Amygdala (tissue), 56 donors: ENCODE results near the gene MYOM1.
"Not testable (repeated sequence)": the region's sequence is repeated elsewhere in the genome, so short reads cannot be mapped to it uniquely, and the experiment has no call there.

Experiments used
- DNase-seq, 56 donors: peaks; one replicate each; lab custom pipeline; 2025; lab: John Stamatoyannopoulos, UW

MYOM1 gene

DNA sequence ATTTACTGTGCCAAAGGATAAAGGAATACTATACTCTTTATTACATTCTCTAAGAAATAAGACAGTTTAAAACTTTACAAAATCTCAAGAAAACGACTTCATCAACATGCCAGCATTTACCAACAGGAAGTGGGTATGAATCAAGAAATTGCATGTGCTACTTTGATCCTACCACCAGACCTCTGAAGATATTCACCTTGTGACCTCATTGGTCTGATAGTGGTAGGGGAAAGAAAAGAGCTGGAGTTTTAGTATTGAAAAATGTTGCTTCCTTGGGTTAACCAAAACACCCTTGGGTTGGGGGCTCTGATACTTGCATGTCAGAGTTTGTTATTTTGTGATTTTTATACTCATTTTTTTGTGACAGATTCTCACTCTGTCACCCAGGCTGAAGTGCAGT is 122.7 kb downstream of the MYOM1 start:
- DNase-seq, result no peak

DNA sequence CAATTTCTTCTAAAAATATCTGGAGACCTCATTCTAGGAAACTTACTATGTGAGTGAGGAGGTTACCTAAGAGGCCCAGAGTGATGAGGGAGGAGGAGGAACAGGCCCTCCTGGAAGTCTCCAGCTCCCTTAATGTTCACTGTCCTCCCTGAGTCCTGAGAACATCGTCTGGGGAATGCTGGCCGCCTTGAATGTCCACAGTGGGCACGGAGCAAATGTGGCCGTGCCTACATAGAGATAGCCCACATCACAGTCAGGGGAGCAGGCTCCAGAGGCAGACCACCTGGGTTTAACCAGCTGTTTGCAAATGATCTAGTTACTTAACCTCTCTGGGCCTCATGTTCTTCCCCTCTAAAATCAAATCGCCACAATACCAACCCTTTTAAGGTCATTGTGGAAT is 123.8 kb downstream of the MYOM1 start:
- no peak for DNase-seq

DNA sequence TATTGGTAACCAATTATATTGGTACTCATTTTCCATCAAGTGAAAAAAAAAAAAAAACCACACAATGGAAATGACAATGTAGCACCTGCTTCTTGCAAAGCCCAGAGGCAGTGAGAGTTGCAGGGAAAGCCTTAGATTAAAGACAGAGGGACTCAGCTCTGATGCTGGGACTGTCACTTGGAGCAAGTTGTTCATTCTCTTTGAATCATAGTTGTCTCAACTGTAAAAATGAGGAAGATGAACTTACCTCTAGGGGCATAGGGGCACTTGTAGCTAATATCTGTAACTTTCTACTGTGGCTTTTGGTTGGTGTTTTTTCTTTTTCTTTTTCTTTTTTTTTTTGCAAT is 125.5 kb downstream of the MYOM1 start:
- DNase-seq, result no peak

DNA sequence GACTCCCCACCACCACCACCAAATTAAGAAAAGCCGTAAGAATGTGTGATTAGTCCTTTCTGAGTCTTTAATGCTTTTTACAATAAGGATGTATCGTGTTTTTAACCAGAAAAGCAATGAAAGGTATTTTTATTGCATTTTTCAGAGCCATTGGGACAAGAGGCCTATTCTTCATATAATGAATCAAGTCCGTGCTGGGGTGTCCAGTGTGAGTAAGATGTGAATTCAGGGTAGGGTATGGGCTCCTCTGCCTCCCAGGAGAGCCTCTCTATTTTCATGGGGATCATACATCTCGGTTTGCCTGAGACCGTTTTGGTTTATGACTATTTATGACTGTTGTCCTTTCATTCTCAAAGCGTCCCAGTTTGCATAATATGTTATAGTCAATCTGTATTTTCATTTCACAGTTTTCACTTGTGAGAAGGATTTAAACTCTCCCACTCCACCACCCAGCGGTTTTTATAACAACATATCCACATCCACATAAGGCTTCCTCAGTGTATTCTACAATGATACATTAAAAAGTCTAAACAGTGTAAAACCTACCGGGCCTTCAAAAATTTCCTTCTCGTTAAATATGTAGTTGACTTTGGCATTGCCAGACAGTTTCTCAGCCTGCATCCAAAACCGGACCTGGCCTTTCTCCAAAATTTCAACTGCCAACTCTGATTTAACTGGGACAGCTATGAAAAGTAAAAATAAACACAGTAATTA is 126.0 kb downstream of the MYOM1 start:
- peak in 5 of 56 donors; percentile 5 to 27 (median 7) for DNase-seq

DNA sequence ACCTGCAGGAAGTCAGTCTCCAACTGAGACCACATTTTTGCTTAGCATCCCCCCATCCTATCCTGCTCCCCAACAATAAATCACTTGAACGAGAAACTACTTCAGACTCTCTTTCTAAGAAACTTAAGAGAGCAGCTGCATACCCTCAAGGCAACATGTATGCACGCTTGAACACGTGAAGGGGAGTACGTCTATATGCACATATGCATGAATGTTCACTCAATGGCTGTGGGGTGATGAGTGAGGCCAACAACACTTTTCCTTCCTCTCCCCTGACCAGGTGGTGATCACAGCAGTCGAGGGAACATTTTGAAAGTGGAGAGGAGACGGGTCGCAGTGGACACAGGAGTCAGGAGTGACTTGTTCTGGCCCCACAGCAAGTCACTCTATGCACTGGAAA is 127.0 kb downstream of the MYOM1 start:
- DNase-seq, result no peak

DNA sequence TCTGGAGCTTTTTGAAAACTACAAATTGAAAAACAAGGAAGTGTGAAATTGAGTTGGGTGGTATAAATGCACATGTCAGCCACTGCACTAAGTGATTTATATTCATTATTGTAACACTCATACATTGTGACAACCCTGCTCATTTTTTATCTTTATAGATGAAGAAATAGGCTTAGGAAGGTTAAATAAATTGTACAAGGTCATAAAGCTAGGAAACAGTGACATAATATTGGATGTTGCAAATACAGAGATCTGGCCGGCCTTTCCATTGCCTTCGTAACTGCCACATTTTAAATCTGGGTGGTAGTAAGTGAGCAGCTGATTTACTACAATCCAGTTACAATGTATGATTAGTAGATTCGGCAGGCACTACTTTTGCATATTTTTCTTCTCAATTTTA is 130.2 kb downstream of the MYOM1 start:
- no peak for DNase-seq

DNA sequence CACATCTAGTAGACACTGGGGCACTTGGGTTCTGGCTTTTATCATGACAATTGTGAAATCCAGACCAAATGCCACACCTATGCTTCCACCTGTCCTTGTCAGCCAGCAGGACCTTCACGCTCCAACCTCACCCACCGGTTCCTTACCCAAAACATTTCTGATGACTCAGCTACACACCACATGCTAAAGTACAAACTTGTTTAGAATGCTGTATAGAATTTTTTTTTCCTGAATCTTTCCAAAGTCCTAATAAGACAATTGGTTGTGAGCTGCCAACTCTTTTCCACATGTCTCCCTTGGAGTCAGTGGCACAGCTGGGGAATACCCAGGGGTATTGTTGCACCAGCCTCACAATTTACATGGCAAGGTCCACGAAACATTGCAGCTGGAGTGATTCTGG is 131.3 kb downstream of the MYOM1 start:
- peak in 1 of 56 donors; percentile 1 for DNase-seq

DNA sequence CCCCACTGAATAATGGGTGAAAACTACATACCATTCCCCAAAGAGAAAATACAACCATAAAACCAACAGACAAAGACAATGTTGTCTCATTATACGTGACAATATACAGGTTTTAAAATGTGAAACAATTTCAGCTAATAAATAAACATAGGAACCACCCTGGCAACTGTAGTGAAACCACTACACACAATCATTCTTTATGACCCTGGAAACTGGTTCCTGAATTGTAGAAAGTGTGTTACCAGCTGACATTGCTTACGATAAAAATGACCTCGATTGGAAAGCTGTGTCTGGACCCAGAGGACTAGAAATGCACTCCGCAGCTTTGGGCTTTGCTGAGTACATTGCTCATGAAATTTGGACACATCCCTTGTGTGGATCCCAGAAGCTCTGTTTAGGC is 132.9 kb downstream of the MYOM1 start:
- DNase-seq, result no peak

DNA sequence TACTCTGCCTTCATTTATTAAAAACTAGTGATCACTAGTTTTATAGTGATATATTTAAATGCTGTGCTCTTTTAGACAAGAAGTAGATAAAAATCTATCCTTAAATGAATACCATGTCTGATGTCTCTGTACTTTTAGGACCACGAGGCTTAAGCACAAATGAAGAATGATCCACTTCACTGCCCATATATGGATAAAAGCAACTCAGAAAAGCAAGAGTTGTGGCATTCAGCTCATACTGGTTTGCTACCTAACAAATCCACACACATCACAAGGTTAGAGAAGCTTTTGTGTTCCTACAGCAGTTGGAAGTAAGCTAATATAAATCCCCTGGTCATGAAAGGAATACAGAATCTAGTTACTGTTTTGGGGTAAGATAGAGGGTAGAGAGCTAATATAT is 134.2 kb downstream of the MYOM1 start:
- DNase-seq, result no peak

DNA sequence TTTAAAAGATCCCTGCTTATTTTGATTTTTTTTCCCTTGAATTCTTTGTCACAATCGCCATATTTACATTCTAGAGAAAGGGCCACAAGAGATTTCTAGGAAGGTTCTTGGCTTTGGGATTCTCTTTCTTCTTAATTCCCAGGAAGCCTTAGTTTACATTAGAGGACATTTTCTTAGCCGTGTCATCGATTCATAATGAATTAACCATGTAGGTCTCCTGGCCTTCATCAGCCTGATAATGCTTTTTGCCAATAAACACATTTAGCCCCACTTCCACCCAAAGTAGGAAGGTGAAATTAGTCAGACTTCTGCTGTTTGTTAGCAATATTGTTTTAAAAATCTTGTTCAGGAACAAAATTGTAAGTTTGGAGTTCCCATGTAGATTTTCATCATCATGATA is 135.6 kb downstream of the MYOM1 start:
- no peak for DNase-seq

DNA sequence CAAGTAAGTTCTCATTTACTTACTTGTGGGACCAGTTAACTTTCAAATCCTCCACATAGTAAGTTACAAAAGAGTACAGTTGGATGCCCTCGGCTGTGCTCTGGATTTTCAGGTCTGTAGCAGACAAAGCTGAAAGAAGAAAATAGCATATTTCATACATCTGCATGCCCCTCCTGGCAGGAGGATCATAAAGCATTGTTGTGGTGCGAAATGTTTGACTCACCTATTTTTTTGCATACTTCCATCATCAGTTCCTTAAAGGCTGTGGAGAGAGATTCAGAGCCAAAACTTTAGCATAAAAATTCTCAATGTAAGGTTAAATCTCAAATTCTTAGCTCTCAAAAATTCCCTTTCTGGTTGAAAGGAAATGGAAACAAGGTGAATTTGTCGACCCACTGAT is 136.0 kb downstream of the MYOM1 start:
- no peak for DNase-seq

DNA sequence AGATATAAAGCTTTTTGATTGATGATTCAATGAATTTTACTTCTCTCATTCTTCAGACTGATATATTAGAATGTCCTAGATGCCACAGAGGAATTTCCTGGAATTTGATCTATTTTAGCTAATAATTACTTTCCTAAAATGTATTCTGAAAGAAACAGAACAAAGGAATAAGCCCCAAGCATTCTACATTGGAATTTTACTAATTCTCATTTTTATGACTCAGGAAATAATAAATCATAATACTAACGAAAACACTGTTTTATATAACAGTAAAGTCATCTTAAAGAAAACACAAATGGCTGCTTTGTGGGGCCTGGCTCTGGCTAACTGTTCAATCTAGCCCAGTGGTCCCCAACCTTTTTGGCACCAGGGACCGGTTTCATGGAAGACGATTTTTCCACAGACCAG is 138.2 kb downstream of the MYOM1 start:
- DNase-seq, result no peak

DNA sequence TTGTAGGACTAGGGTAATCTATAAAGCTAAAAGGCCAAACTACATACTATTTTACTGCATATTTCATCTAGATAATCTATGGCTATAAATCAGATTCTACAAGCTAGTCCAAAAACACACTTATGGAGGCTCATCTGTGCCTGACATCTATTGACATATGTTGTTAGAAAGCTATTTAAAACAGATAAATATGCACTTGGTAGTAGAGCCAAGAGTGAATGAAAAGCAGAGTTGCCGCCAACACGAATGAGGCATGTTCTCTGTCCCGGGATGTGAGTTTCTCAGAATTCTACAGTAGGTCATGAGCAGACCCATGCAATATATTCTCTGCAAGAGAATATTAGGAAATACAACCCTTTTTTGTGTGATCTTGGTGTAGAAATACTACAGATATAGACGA is 140.1 kb downstream of the MYOM1 start:
- no peak for DNase-seq

DNA sequence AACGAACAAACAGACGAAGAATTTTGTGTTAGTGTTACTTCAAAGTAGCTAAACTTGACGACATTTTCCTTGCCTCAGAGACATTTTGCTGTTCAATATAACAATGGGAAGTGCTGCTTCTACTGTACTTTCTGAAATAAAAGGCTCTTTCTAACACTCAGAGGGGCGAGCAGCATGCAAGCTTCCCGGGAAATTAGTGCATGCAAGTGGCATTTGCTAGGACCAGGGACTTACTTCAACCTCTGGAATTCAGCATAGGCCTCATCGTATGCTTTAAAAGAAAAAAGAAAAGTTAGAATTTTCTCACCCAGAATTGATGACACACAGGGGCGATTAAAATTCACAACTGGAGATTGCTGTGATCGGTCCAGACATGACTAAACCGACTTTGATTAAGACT is 144.3 kb downstream of the MYOM1 start:
- no peak for DNase-seq

DNA sequence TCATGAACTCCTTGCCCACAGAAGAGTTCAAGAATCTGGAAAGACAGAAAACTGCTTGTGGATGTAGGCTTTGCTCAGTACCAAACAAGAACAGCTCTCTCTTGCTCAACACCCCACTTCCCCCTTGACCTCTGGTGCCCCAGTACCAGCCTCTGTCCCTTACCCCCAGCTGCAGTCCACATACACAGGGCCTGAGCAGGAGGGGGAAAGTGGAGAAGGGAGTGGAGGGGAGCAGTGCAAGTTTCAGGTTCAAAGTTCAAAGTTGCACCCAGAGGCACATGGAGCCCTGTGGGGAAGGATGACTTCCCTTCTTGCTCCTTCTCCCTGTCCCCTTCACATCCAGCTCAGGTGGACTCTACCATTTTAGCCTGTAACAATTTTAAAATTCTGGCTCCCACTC is 145.7 kb downstream of the MYOM1 start:
- DNase-seq, result no peak

DNA sequence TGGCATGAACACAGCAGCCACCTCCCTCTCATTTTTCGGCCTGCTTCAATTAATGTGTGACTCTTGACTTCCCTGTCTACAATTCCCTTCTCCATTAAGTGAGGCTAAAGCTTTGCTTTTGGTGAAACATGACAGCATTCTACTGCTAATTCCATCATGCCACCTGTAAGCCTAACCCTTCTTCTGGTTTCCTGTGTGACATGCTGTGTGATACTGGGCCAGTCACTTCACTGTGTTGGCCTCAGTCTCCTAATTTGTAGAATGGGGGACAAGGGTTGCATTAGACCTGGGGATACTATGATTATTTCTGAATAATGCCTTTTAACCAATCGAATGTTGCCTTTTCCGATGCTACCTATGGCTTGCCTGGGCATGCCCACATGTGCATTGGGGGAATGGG is 146.4 kb downstream of the MYOM1 start:
- not testable (repeated sequence) for DNase-seq

DNA sequence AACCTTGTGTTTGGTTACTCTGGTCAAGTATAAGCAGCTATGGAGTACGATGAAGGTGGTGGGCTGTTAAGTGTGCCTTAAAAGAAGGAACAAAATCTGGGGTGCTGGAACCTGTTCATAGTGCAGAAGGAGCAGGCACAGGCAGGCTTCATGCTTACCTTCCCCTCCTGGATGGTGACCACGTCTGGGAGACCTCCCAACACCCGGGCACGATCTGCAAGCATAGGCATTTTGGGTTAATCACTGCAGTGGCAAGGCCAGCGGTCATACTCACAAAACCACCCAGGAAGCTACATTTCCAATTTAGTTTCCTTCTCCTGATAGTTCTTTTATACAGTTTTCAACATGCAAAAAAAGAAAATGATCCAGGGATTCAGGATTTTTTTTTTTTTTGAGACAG is 148.1 kb downstream of the MYOM1 start:
- DNase-seq, result no peak

DNA sequence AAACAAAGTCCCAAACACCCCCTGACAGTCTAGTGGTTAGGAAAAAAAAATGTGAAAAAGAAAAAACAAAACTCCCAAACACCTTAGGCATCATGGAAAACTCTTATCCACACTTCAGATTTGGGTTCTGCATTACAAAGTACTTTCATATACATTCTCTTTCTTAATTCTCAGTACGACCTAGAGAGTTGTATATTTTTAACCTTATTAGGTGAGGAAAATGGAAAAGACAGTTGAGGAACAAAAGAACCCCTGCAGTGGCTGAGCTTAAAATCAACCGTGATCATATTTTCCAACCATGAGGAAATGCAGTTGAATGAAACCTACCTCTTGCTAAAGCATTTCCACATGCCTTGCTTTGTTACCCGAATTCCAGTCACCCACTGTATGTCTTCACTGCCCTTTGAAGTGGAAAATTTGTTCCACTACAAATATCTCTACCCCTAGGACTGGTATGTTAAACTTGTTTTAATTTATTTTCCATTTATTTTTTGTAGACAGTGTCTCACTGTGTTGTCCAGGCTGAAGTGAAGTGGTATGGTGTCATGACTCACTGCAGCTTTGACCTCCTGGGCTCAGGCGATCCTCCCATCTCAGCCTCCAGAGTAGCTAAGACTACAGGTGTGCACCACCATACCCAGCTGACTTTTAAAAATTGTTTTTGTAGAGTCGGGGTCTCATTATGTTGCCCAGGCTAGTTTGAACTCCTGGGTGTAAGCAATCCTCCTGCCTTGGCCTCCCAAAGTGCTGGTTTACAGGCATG is 149.9 kb downstream of the MYOM1 start:
- no peak for DNase-seq

DNA sequence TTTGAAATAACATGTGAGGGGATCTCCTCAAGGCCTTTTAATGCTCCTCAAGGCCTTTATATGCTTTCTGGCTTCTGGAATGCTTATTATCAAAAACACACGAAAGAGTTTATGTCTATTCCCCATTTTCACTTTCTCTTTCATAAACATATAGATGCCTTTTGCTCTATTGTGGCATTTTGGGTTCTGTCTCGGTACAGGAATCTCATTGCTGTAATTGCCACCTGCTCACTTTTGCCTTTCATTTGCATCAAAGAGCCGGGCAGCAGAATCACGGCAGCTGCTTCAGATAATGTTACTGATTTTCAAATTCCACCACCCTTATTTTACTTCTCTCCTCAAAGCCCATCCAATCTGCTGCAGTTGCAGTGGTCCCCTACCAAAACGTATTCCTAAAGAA is 152.0 kb downstream of the MYOM1 start:
- no peak for DNase-seq

DNA sequence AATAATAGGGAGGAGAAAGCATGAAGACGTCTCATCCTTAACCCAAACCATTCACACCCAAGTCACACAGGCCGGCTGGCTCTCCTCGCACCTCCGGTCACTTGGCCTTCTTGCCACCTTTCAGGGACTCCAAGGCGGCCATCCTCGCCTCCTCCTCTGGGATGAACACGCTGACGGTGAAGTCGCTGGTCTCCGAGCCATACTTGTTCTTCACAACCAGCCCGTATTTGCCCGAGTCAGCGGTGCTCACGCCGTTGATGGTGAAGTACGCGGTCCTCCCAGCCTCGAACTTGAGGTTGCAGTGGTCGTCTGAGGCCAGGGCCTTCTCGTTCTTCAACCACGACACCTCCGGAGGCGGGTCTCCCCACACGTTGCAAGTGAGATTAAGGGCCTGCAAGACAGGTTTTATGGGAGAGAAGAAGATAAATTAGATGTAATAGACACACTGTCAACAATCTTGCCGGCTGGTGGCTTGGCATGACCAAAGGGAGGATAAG is 152.6 kb downstream of the MYOM1 start:
- no peak for DNase-seq

DNA sequence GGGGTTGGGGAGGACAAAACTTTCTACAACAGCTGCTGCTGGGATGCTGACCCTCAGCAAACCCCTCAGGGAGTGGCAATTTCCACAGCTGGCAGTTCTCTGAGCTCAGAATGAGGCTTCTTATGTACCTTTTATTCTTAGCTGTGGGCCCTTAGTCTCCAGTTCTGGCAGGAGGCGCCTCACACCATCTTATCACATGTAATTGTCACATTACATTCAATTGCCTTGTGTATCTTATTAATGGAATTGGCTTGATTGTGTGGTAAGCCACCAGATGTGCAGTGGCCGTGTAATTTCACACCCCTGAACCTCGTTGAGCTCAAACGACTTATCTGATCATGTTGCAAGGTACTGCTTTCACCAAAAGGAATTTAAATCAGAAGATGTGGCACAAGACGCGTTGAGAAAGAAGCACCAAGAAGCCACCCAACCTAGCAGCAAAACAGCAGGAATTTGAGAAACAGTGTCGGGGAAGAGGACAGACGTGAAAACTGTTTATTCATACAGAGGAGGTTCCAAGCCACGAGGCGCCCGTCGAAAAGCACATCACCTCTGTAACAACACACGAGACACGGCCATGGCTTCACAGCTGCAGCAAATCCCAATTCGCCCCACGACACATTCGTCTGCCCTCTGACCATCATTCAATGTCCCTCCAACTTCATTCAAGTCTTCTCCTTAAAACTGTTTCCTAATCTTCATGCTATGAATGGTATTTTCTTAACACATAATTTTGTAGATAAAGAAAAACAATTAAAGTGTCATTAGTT is 153.2 kb downstream of the MYOM1 start:
- DNase-seq, result no peak

DNA sequence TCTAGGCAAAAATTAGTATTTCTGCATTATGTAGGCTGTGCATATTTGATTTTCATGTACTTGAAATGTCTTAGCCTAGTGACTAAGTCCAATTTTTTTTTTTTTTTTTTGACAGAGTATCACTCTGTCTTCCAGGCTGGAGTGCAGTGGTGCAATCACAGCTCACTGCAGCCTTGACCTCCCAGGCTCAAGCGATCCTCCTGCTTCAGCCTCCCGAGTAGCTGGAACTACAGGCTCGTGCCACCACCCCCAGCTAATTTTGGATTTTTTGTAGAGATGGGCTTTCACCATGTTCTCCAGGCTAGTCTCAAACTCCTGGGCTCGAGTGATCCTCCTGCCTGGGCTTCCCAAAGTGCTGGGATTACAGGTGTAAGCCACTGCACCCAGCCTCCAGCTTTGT is 156.0 kb downstream of the MYOM1 start:
- DNase-seq, result not testable (repeated sequence)
